EH (cell line): Measurements from ENCODE around the gene IGSF21.
A peak's percentile ranks its signal among the peaks of the same experiment; 100 is the strongest.

ENCODE experiments used
- DNase-seq: peaks from one replicate; pipeline ENCODE4 v3.0.0-alpha.2; 2015; ENCODE audit warnings: low read depth

The IGSF21 gene

GRCh38 chr1:18229625-18230024, 122.0 kb downstream of the IGSF21 start:
- no peak for DNase-seq

- no peak for DNase-seq
Measured at GRCh38 chr1:18230321-18230720, 122.7 kb downstream of the IGSF21 start.

- no peak for DNase-seq
Measured at GRCh38 chr1:18230840-18231239, 123.2 kb downstream of the IGSF21 start.

DNA sequence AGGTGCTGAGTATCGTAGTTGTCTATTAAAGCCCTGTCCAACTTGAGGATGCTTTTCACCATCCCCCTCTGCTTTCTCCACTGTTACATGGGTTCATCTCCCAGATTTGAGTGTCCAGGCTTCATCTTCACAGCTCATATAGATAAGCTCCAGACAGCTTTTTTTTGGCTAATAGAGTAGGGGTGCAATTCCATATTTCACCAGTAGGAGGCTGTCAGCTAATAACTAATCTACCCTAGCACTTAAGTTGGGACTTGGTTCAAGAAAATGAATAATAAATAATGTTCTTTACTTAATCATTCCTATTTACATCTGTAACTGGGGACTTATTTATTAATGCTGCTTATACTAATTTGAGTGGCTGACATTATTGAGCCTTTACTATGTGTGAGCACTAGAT, 124.5 kb downstream of the IGSF21 start:
- DNase-seq = no peak

DNA sequence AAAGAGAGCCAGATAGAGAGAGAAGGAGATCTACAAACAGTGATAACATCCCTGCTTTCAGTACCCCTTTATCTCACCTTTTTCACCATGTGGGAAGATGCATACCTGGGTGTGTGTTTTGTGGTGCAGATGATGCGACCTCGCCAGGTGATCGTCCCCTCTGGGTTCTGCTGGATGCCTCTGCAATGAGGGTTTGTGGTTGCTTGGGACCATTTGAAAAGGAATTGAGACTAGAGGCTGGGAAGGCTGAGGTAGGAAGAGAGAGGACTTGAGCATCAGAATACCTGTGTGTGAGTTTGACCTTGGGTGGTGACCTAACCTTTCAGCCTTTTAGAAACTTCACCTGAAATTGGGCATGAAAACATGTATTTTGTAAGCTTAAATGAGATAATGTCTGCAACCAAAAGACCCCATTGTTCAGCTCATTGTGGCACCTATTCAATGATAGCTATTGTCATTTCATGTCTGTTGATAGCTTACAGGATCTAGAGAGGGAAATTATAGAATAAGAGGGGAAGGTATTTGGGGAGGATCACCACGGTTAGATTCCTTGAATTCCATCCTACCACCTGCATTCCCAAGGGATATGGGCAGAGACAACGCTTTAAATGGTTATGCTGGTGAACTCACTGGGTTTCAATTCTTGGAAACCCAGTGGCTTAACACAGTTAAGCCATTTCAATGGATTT, 125.7 kb downstream of the IGSF21 start:
- DNase-seq = no peak

DNA sequence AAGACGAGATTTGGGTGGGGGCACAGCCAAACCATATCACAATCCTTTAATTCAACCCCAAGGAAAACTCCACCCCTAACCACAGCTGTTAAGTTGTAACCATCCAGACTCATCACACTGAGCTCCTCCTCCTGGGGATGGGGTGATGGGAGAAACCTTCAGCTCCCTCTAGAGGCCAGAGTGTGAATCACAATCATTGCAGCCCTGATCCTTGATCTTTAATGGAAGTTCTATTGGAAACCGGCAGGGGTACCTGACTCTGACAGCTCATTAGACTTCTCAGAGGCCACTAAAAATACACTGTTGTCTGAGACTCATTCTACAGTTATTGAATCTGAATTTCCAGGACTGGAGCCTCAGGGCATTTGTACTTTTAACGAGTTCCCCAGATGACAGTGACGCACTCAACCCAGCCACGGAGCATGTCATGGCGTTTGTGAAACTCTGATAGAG, 127.2 kb downstream of the IGSF21 start:
- DNase-seq = no peak

DNA sequence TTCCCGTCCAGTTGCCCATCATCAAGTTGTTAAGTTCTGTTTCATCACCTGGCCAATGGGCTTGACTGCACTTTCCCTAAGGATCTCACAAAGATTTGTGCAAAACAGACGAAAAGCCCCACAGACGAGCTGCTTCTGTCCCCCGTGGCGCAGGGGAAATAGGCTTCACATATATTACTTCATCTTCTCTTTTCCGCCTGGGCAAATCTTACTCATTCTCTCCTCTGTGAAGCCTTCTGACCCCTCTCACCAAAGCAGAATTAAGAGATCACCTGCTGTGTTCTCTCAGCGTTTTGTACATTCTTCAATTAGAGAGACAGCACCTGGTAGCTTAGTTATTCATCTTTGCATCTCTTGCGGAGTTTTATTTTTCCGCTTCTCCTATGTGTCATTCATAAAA, 129.8 kb downstream of the IGSF21 start:
- no peak for DNase-seq

- no peak for DNase-seq
Measured at GRCh38 chr1:18238190-18238589, 130.6 kb downstream of the IGSF21 start.

DNA sequence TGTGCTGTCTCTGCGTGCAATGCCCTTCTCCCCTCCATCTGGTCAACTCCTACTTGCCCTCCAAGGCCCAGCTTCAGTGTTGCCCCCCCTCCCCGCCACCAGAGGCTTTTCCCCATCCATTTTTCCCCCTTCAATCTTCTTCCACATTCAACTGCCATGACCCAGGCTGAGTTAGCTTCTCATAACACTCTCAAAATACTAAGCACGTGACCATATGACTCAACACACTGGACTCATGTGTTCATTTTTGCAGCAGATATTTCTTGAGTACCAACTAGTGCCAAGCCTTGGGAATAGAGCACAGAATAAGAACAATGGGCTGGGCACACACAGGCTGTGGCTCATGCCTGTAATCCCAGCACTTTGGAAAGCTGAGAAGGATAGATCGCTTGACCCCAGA, 132.1 kb downstream of the IGSF21 start:
- no peak for DNase-seq

DNA sequence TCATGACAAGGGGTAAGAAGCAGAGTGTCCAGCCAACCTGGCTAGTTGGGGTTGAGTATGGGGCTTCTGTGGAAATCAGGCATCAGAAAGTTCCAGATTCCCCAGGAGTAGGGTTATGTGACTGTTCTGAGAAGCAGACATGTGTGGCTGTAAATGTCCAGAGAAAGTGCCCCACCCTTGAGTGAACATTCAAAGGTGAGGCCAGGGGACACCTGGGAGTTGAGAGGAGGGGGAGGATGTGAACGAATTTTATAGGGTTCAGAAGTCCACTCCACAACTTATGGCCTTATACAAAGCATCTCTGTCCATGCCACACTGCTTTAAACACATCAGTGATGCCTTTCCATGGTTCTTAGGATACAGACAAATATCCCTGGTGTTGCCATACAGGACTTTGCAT, 133.3 kb downstream of the IGSF21 start:
- DNase-seq = no peak

DNA sequence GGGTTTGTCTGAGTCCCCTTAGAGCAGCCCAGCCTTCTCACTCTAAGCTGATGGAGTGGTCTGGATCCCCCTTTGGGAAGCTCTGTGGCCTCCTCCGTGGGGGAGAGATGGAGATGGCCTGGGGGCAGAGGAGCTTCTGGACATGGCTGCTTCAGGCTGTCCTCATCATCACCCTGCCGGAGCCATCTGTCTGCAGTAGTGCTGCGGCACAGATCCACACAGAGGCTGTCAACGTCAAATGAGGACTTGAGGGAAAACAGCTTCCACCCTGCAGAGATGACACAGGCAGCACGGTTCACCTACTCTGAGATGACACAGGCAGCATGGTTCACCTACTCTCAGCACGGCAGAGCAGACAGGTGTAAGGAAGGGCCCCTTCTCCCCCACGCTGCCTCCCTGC, 134.3 kb downstream of the IGSF21 start:
- no peak for DNase-seq

- DNase-seq = no peak
Measured at GRCh38 chr1:18243503-18244175, 136.0 kb downstream of the IGSF21 start.

GRCh38 chr1:18244762-18245161, 137.2 kb downstream of the IGSF21 start:
- no peak for DNase-seq

DNA sequence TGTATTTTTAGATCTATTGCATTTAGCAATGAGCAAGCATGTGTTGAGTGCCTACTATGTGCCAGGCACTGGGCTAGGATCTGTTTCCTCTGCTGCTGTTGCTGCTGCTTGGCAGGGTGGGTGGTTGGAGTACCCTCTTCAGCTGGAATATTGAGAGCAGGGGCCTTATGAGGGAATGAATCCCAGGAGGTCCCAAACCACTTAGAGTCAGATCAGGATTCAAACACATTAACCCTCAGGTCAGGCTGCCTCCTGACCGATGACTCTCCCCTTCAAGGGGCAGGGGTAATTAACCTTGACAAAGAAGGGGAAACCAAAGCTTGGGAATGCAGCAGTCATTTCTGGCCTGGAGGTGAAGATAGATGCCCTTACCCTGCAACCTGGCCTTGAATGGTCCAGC, 138.0 kb downstream of the IGSF21 start:
- DNase-seq = no peak

DNA sequence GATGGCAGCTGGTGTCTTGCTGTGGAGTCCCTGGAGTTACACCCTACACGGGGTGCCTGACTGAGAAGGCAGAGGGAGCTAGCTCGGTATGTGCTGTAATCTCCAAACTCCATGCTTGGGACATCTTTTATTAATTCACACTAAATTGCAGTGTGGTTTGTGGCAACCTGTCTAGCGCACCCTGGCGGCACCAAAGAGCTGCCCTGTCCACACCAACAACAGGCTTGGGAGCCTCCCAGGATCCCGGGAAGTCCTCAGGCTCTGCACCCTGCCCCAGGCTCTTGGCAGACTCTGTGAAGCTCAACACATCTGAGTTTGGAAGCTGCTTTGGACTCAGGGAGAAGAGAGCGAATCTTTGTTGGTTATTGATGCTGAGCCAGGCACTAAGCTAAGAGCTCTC, 138.9 kb downstream of the IGSF21 start:
- DNase-seq = no peak

- DNase-seq = no peak
Measured at GRCh38 chr1:18247151-18247550, 139.6 kb downstream of the IGSF21 start.

DNA sequence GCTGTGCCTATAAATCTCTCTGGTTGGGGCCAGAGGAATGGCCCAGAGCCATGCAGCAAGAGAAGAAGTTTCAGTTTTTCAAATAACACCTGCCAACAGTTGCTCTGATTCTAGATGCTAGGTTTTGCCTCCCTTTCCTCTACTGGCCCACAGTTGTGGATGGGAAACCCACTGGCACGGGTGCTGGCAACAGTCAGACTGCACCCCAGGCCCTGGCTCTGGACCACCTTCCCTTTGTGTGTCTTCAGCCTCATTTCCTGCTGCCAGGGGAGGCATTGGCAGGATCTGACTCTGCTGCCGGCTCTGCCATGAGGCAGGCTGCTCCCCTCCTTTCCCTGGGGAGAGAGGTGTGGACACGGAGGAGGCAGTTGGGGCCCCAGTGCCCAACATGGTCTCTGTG, 142.0 kb downstream of the IGSF21 start:
- DNase-seq = no peak

GRCh38 chr1:18253093-18253492, 145.5 kb downstream of the IGSF21 start:
- no peak for DNase-seq

GRCh38 chr1:18256282-18257235, 149.0 kb downstream of the IGSF21 start:
- peak; percentile 7 for DNase-seq

DNA sequence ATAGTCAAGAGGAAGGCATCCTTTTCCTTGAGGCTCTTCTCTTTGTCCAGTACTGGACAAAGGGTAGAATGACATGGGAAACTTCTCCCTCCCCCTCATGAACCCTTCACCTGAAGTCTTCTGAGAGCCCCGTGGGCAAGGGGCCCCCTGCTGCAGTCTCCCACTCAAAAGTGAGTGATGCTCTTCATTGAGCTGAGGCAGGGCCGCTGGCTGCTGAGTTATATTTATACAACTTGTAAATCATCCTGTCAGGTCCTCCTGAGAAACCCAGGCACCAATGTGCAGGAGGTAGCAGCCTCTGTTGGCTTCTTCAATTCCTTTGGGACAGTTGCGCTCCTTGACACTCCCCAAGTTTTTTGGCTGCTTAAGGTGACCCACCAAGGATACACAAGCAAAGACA, 150.2 kb downstream of the IGSF21 start:
- no peak for DNase-seq

DNA sequence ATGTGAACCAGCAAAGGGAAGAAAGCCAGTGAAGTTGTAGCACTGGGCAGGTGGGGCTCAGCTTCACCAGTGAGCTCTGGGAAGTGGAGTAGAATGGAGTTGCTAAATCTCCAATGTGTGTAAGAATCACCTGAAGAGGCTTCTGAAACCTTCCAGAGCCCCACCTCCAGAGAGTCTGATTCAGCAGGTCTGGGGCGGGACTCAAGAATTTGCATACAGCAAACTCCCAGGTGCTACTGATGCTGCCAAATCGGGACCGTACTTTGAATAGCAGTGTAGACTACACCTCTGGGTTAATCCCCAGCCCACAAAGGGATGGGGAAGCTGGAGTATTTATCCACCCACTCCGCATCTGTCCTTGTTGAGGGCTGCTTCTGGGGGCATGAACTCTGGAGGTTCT, 154.3 kb downstream of the IGSF21 start:
- DNase-seq = no peak

DNA sequence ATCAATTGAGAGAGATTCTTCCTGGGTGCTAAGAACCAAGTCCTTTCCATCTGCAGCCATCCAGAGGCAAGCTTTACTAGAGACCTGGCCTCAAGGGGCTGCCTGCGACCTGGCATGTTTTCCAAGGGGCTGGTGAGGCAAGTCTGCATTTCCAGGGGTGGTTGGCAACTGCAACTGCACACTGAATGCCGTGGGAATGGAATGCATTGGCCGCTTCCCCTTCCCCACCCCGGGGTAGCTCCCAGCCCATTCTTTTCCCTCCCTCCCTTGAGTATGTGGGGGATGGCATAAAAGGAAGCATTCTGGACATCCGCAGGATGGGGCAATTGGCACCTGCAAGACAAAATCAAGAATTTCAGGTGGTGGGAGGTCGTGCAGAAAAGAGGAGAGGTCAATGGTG, 155.1 kb downstream of the IGSF21 start:
- DNase-seq = no peak
